WTC11 (cell line): ENCODE results near the gene RLF. TPM values are rescaled to one million over a fixed set of nuclear protein-coding genes. Genes with fewer than 3 reads are reported as not detected.

Experiments
- ATAC-seq: fragments of 200-7000 bp; cut with Tn5 transposase; 2 replicates; pipeline ENCODE4 v1.10.0; 2021; ENCODE audit warnings: mild to moderate bottlenecking, moderate library complexity
- CTCF ChIA-PET: fragments of 300-600 bp; sonication (Branson Sonifier 250); formaldehyde crosslinking; loops from one replicate; lab custom pipeline; 2021; ENCODE audit warnings: antibody characterized with exemption; lab: Charles Lee
- POLR2A ChIA-PET: fragments of 350-600 bp; sonication (Branson Sonifier 250); formaldehyde crosslinking; loops from one replicate; lab custom pipeline; 2021; ENCODE audit warnings: antibody characterized with exemption; lab: Charles Lee
- DNase-seq: peaks from one replicate; pipeline ENCODE4 v3.0.0; 2021; ENCODE audit warnings: low spot score
- H3K27ac Mint-ChIP-seq: 2 replicates; pipeline ENCODE4 v1.8.0; 2021; ENCODE audit warnings: mixed read lengths
- H3K27me3 Mint-ChIP-seq: 2 replicates; pipeline ENCODE4 v1.8.0; 2021; ENCODE audit warnings: low read depth, mild to moderate bottlenecking, moderate library complexity, mixed read lengths
- H3K36me3 Mint-ChIP-seq: 2 replicates; pipeline ENCODE4 v1.8.0; 2021; ENCODE audit warnings: mixed read lengths
- H3K4me1 Mint-ChIP-seq: 2 replicates; pipeline ENCODE4 v1.8.0; 2022; ENCODE audit warnings: mixed read lengths
- H3K4me3 Mint-ChIP-seq: 2 replicates; pipeline ENCODE4 v1.8.0; 2021; ENCODE audit warnings: mild to moderate bottlenecking, moderate library complexity, mixed read lengths
- H3K9me3 Mint-ChIP-seq: 2 replicates; pipeline ENCODE4 v1.8.0; 2021; ENCODE audit warnings: mixed read lengths
- CBFB ChIP-seq: sonication (generic); formaldehyde crosslinking; IDR thresholded peaks from 2 replicates; pipeline ENCODE4 v1.8.1; 2022; ENCODE audit warnings: mild to moderate bottlenecking, low read depth, missing genetic modification reagents
- CREB1 ChIP-seq: sonication (generic); formaldehyde crosslinking; IDR thresholded peaks from 2 replicates; pipeline ENCODE4 v1.8.0; 2023; ENCODE audit warnings: mild to moderate bottlenecking, missing genetic modification reagents
- ELF4 ChIP-seq: sonication (generic); formaldehyde crosslinking; IDR thresholded peaks from 2 replicates; pipeline ENCODE4 v1.8.1; 2022; ENCODE audit warnings: low read depth, mild to moderate bottlenecking, moderate library complexity, missing genetic modification reagents
- ESRRA ChIP-seq: sonication (generic); formaldehyde crosslinking; IDR thresholded peaks from 2 replicates; pipeline ENCODE4 v1.8.1; 2022; ENCODE audit warnings: mild to moderate bottlenecking, missing genetic modification reagents, borderline replicate concordance
- FOXJ3 ChIP-seq: sonication (generic); formaldehyde crosslinking; IDR thresholded peaks from 2 replicates; pipeline ENCODE4 v1.9.0; 2021; ENCODE audit warnings: missing genetic modification reagents, mild to moderate bottlenecking, borderline replicate concordance
- FOXK1 ChIP-seq: sonication (generic); formaldehyde crosslinking; IDR thresholded peaks from 2 replicates; pipeline ENCODE4 v1.8.0; 2022; ENCODE audit warnings: mild to moderate bottlenecking, moderate library complexity, missing genetic modification reagents
- HMGA2 ChIP-seq: fragments of 250-450 bp; sonication (Bioruptor Pico); IDR thresholded peaks from 2 replicates; pipeline ENCODE4 v1.4.0; 2021; ENCODE audit warnings: mild to moderate bottlenecking, moderate library complexity
- JUN ChIP-seq: sonication (generic); formaldehyde crosslinking; IDR thresholded peaks from 2 replicates; pipeline ENCODE4 v1.8.0; 2023; ENCODE audit warnings: mild to moderate bottlenecking, missing genetic modification reagents
- NR2C2 ChIP-seq: sonication (generic); formaldehyde crosslinking; IDR thresholded peaks from 2 replicates; pipeline ENCODE4 v1.8.0; 2022; ENCODE audit warnings: mild to moderate bottlenecking, missing genetic modification reagents
- SMAD3 ChIP-seq: sonication (generic); formaldehyde crosslinking; IDR thresholded peaks from 2 replicates; pipeline ENCODE4 v1.8.0; 2022; ENCODE audit warnings: missing genetic modification reagents, mild to moderate bottlenecking, borderline replicate concordance
- TCF7 ChIP-seq: sonication (generic); formaldehyde crosslinking; IDR thresholded peaks from 2 replicates; pipeline ENCODE4 v1.8.0; 2022; ENCODE audit warnings: mild to moderate bottlenecking, low read depth, missing genetic modification reagents, moderate library complexity
- ZNF232 ChIP-seq: sonication (generic); formaldehyde crosslinking; IDR thresholded peaks from 2 replicates; pipeline ENCODE4 v1.8.0; 2022; ENCODE audit warnings: mild to moderate bottlenecking, missing genetic modification reagents
- ZNF396 ChIP-seq: fragments of 250-450 bp; sonication (Bioruptor Pico); IDR thresholded peaks from 2 replicates; pipeline ENCODE4 v1.8.0; 2021; ENCODE audit warnings: mild to moderate bottlenecking, moderate library complexity, borderline replicate concordance
- ZNF671 ChIP-seq: fragments of 250-450 bp; sonication (Bioruptor Pico); IDR thresholded peaks from 2 replicates; pipeline ENCODE4 v1.8.0; 2021; ENCODE audit warnings: mild to moderate bottlenecking
- total RNA-seq: library from RNA; stranded (reverse); gene quantifications from 3 replicates; pipeline ENCODE4 v1.2.3, GENCODE V29; 2021
- TF ChIP-seq, protein P1 (sequence below): fragments of 250-450 bp; sonication (Bioruptor Pico); IDR thresholded peaks from 2 replicates; pipeline ENCODE4 v2.1.2; 2022; ENCODE audit warnings: mild to moderate bottlenecking, moderate library complexity
- TF ChIP-seq, protein P2 (sequence below): sonication (generic); formaldehyde crosslinking; IDR thresholded peaks from 2 replicates; pipeline ENCODE4 v1.8.1; 2023; ENCODE audit warnings: mild to moderate bottlenecking, missing genetic modification reagents
- TF ChIP-seq, protein P3 (sequence below): sonication (generic); formaldehyde crosslinking; IDR thresholded peaks from 2 replicates; pipeline ENCODE4 v1.8.1; 2022; ENCODE audit warnings: missing genetic modification reagents, borderline replicate concordance
- TF ChIP-seq, protein P4 (sequence below): sonication (generic); formaldehyde crosslinking; IDR thresholded peaks from 2 replicates; pipeline ENCODE4 v1.8.1; 2022; ENCODE audit warnings: low read depth, missing genetic modification reagents, borderline replicate concordance
- TF ChIP-seq, protein P5 (sequence below): fragments of 250-450 bp; sonication (Bioruptor Pico); IDR thresholded peaks from 2 replicates; pipeline ENCODE4 v1.9.0; 2021; ENCODE audit warnings: moderate library complexity, mild to moderate bottlenecking, inconsistent platforms, borderline replicate concordance
- TF ChIP-seq, protein P6 (sequence below): sonication (generic); formaldehyde crosslinking; IDR thresholded peaks from 2 replicates; pipeline ENCODE4 v1.8.1; 2023; ENCODE audit warnings: mild to moderate bottlenecking, missing genetic modification reagents
- TF ChIP-seq, protein P7 (sequence below): fragments of 250-450 bp; sonication (Bioruptor Pico); IDR thresholded peaks from 2 replicates; pipeline ENCODE4 v1.9.0; 2021; ENCODE audit warnings: mild to moderate bottlenecking, borderline replicate concordance

The RLF gene
- total RNA-seq, 1 experiment from 2014 or later: 18.5 TPM

DNA sequence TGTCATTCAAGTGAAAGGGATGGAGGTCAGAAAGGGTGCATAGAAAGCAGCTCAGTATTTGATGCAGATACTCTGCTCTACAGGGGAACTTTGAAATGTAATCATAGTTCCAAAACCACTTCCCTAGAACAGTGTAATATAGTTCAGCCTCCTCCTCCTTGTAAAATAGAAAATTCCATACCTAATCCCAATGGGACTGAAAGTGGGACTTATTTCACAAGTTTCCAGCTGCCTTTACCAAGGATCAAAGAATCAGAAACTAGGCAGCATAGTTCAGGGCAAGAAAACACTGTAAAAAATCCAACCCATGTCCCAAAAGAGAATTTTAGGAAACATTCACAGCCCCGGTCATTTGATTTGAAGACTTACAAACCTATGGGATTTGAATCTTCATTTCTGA, 78.4 kb downstream of the RLF start (continued):
- TF ChIP-seq CBFB (CRISPR knock-in tag): no peak
- no peak for TF ChIP-seq ELF4 (CRISPR knock-in tag)
- no peak for TF ChIP-seq FOXK1 (CRISPR knock-in tag)
- TF ChIP-seq, protein P1, sequence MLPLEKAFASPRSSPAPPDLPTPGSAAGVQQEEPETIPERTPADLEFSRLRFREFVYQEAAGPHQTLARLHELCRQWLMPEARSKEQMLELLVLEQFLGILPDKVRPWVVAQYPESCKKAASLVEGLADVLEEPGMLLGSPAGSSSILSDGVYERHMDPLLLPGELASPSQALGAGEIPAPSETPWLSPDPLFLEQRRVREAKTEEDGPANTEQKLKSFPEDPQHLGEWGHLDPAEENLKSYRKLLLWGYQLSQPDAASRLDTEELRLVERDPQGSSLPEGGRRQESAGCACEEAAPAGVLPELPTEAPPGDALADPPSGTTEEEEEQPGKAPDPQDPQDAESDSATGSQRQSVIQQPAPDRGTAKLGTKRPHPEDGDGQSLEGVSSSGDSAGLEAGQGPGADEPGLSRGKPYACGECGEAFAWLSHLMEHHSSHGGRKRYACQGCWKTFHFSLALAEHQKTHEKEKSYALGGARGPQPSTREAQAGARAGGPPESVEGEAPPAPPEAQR (CRISPR knock-in tag): no peak
- TF ChIP-seq CREB1 (CRISPR knock-in tag): no peak
- TF ChIP-seq, protein P2, sequence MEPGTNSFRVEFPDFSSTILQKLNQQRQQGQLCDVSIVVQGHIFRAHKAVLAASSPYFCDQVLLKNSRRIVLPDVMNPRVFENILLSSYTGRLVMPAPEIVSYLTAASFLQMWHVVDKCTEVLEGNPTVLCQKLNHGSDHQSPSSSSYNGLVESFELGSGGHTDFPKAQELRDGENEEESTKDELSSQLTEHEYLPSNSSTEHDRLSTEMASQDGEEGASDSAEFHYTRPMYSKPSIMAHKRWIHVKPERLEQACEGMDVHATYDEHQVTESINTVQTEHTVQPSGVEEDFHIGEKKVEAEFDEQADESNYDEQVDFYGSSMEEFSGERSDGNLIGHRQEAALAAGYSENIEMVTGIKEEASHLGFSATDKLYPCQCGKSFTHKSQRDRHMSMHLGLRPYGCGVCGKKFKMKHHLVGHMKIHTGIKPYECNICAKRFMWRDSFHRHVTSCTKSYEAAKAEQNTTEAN (CRISPR knock-in tag): no peak
- TF ChIP-seq TCF7 (CRISPR knock-in tag): no peak

DNA sequence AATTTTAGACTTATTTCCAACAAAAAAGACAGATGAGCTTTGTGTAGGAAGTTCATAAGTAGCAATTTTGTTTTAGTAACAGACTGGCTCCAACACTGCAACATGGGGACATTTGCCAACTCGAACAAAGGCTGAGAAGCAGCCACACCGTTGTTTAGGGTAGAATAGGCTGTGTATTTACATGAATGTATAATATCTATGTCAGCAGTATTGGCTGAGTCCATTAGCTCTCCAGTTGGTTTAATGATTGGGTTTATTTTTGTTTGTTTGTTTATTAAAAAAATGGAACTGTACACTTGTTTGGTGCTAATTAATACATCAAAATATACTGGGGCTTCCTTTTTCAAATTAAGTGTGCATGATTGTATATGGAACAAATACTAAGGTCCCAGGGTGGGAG, 79.2 kb downstream of the RLF start:
- H3K36me3 Mint-ChIP-seq: peaks cover 34% of the 10 kb centered on the region
- H3K4me3 Mint-ChIP-seq: no peak overlapping the region
- H3K9me3 Mint-ChIP-seq: no peaks in the 10 kb centered on the region
- H3K27me3 Mint-ChIP-seq: no peaks in the 10 kb centered on the region
- POLR2A ChIA-PET: no interaction called here
- CTCF ChIA-PET: interaction anchor here (1.2 to 3.2 kb wide), 4 partner anchors 75 to 98 kb away, joined by 3 to 11 read pairs (median 7); no protein-coding TSS in a partner anchor
- H3K4me1 Mint-ChIP-seq: no peaks in the 10 kb centered on the region
- ATAC-seq (no peak), DNase-seq (no peak)
- TF ChIP-seq, protein P3, sequence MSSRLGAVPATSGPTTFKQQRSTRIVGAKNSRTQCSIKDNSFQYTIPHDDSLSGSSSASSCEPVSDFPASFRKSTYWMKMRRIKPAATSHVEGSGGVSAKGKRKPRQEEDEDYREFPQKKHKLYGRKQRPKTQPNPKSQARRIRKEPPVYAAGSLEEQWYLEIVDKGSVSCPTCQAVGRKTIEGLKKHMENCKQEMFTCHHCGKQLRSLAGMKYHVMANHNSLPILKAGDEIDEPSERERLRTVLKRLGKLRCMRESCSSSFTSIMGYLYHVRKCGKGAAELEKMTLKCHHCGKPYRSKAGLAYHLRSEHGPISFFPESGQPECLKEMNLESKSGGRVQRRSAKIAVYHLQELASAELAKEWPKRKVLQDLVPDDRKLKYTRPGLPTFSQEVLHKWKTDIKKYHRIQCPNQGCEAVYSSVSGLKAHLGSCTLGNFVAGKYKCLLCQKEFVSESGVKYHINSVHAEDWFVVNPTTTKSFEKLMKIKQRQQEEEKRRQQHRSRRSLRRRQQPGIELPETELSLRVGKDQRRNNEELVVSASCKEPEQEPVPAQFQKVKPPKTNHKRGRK (CRISPR knock-in tag): no peak
- TF ChIP-seq TCF7 (CRISPR knock-in tag): no peak
- H3K27ac Mint-ChIP-seq: no peak overlapping the region

DNA sequence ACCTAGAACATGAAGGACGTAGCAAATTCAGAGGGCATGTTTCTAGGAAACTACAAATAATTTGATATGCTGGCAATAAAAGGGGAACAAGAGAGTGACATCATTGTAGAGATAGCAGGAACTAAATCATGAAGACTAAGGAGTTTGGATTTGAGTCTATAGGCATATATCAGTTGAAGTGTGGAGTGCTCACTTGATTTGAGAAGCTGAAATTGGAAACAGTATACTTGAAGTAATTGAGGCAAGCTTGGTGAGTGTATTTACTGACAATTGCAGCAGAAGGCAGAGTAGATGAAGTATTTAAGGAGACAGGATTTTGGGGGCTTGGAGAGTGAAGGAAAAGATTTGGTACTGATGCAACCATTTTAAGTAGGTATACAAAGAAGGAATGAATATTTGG, 80.2 kb downstream of the RLF start:
- no peak for DNase-seq
- Mint-ChIP-seq H3K4me1 (no peaks in the 10 kb centered on the region), H3K9me3 (no peaks in the 10 kb centered on the region), H3K27ac (peak overlapping the region; percentile 70), H3K27me3 (no peaks in the 10 kb centered on the region), H3K4me3 (no peak overlapping the region), H3K36me3 (peaks cover 24% of the 10 kb centered on the region)
- POLR2A ChIA-PET: no interaction called here
- no peak for ATAC-seq
- CTCF ChIA-PET: interaction anchor here (1.8 to 3.2 kb wide), 3 partner anchors 74 to 97 kb away, joined by 6 to 11 read pairs (median 8); no protein-coding TSS in a partner anchor
- TF ChIP-seq FOXJ3 (no peak), ESRRA (CRISPR knock-in tag) (no peak), NR2C2 (CRISPR knock-in tag) (no peak), ZNF232 (CRISPR knock-in tag) (no peak), JUN (CRISPR knock-in tag) (no peak), HMGA2 (CRISPR knock-in tag) (no peak), ZNF671 (CRISPR knock-in tag) (no peak), ZNF396 (CRISPR knock-in tag) (no peak), SMAD3 (CRISPR knock-in tag) (no peak)
- TF ChIP-seq, protein P4, sequence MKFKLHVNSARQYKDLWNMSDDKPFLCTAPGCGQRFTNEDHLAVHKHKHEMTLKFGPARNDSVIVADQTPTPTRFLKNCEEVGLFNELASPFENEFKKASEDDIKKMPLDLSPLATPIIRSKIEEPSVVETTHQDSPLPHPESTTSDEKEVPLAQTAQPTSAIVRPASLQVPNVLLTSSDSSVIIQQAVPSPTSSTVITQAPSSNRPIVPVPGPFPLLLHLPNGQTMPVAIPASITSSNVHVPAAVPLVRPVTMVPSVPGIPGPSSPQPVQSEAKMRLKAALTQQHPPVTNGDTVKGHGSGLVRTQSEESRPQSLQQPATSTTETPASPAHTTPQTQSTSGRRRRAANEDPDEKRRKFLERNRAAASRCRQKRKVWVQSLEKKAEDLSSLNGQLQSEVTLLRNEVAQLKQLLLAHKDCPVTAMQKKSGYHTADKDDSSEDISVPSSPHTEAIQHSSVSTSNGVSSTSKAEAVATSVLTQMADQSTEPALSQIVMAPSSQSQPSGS (CRISPR knock-in tag): no peak
- TF ChIP-seq, protein P5, sequence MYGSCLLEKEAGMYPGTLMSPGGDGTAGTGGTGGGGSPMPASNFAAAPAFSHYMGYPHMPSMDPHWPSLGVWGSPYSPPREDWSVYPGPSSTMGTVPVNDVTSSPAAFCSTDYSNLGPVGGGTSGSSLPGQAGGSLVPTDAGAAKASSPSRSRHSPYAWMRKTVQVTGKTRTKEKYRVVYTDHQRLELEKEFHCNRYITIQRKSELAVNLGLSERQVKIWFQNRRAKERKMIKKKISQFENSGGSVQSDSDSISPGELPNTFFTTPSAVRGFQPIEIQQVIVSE (CRISPR knock-in tag): no peak
- TF ChIP-seq, protein P6, sequence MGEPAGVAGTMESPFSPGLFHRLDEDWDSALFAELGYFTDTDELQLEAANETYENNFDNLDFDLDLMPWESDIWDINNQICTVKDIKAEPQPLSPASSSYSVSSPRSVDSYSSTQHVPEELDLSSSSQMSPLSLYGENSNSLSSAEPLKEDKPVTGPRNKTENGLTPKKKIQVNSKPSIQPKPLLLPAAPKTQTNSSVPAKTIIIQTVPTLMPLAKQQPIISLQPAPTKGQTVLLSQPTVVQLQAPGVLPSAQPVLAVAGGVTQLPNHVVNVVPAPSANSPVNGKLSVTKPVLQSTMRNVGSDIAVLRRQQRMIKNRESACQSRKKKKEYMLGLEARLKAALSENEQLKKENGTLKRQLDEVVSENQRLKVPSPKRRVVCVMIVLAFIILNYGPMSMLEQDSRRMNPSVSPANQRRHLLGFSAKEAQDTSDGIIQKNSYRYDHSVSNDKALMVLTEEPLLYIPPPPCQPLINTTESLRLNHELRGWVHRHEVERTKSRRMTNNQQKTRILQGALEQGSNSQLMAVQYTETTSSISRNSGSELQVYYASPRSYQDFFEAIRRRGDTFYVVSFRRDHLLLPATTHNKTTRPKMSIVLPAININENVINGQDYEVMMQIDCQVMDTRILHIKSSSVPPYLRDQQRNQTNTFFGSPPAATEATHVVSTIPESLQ (CRISPR knock-in tag): no peak
- TF ChIP-seq, protein P7, sequence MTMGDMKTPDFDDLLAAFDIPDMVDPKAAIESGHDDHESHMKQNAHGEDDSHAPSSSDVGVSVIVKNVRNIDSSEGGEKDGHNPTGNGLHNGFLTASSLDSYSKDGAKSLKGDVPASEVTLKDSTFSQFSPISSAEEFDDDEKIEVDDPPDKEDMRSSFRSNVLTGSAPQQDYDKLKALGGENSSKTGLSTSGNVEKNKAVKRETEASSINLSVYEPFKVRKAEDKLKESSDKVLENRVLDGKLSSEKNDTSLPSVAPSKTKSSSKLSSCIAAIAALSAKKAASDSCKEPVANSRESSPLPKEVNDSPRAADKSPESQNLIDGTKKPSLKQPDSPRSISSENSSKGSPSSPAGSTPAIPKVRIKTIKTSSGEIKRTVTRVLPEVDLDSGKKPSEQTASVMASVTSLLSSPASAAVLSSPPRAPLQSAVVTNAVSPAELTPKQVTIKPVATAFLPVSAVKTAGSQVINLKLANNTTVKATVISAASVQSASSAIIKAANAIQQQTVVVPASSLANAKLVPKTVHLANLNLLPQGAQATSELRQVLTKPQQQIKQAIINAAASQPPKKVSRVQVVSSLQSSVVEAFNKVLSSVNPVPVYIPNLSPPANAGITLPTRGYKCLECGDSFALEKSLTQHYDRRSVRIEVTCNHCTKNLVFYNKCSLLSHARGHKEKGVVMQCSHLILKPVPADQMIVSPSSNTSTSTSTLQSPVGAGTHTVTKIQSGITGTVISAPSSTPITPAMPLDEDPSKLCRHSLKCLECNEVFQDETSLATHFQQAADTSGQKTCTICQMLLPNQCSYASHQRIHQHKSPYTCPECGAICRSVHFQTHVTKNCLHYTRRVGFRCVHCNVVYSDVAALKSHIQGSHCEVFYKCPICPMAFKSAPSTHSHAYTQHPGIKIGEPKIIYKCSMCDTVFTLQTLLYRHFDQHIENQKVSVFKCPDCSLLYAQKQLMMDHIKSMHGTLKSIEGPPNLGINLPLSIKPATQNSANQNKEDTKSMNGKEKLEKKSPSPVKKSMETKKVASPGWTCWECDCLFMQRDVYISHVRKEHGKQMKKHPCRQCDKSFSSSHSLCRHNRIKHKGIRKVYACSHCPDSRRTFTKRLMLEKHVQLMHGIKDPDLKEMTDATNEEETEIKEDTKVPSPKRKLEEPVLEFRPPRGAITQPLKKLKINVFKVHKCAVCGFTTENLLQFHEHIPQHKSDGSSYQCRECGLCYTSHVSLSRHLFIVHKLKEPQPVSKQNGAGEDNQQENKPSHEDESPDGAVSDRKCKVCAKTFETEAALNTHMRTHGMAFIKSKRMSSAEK (CRISPR knock-in tag): no peak
